HepG2 (cell line): ENCODE data around the gene AUTS2. TPM values are rescaled to one million over a fixed set of nuclear protein-coding genes. Genes with fewer than 3 reads are reported as not detected.

Source experiments
- ATAC-seq: fragments of 200-7000 bp; cut with Tn5 transposase; 3 replicates; pipeline ENCODE4 v1.9.1; 2020; ENCODE audit warnings: mild to moderate bottlenecking, moderate library complexity
- BruUV-seq: library from RNA; stranded (reverse); fragments of 400-500 nt; replicated peaks from 2 replicates; lab custom pipeline; 2021; lab: Mats Ljungman, UMichigan
- CTCF ChIA-PET: fragments of 300-600 bp; formaldehyde crosslinking; extraction: SDS; loops from one replicate; lab custom pipeline; 2021; ENCODE audit warnings: low total read pairs, inconsistent platforms, low intra/inter-chr PET ratio; lab: Yijun Ruan, JAX
- POLR2A ChIA-PET: fragments of 350-600 bp; sonication (Branson Sonifier 250); formaldehyde crosslinking; loops from one replicate; lab custom pipeline; 2020; ENCODE audit warnings: antibody characterized with exemption, inconsistent platforms; lab: Yijun Ruan, JAX
- DNase-seq: peaks from one replicate; pipeline ENCODE4 v3.0.0-alpha.2; 2015; ENCODE audit warnings: low spot score
- FAIRE-seq: peaks from 3 replicates; lab custom pipeline; 2011; peaks lifted over from hg19 to GRCh38; lab: Jason Lieb, UNC
- H2AFZ ChIP-seq: one replicate; pipeline ENCODE4 v1.6.1; 2011; ENCODE audit warnings: low read length, inconsistent platforms
- H3K27ac ChIP-seq: fragments of 300-600 bp; 3 replicates; pipeline ENCODE4 v1.8.0; 2011; ENCODE audit warnings: mixed run types, mild to moderate bottlenecking, mixed read lengths, low read length, inconsistent platforms; ENCODE audit not compliant: insufficient read depth; ENCODE audit errors: extremely low read length
- H3K27me3 ChIP-seq, 2 experiments: fragments of 200-600 bp in 1 of 2; 2 replicates in 1 of 2; 3 replicates in 1 of 2; pipeline versions ENCODE4 v1.6.0 to v1.8.0; 2011; ENCODE audit warnings: low read length in 2 of 2, mild to moderate bottlenecking in 2 of 2, moderate library complexity in 2 of 2, inconsistent platforms in 1 of 2; ENCODE audit not compliant: insufficient read depth in 2 of 2, control insufficient read depth in 1 of 2
- H3K36me3 ChIP-seq, 2 experiments: fragments of 200-600 bp in 1 of 2; replicated peaks in 1 of 2; 2 replicates in 1 of 2; 3 replicates in 1 of 2; pipeline versions ENCODE4 v1.5.1 to v1.8.0; 2011; ENCODE audit warnings: low read length in 2 of 2, inconsistent platforms in 1 of 2; ENCODE audit not compliant: insufficient read depth in 2 of 2, control insufficient read depth in 1 of 2
- H3K4me1 ChIP-seq: 2 replicates; pipeline ENCODE4 v1.5.1; 2012; ENCODE audit warnings: low read length, inconsistent platforms; ENCODE audit not compliant: insufficient read depth
- H3K4me2 ChIP-seq: 2 replicates; pipeline ENCODE4 v1.6.0; 2011; ENCODE audit warnings: low read depth, low read length, inconsistent platforms
- H3K4me3 ChIP-seq, 3 experiments: fragments of 200-600 bp in 1 of 3; sonication (generic), shearing (Covaris generic) in 1 of 3; replicated peaks in 1 of 3; 2 replicates each; pipeline ENCODE4 v1.5.1; 2011 to 2016; ENCODE audit warnings: low read length in 3 of 3, inconsistent platforms in 2 of 3, low read depth in 2 of 3, mild to moderate bottlenecking in 2 of 3, control low read depth in 1 of 3, mixed read lengths in 1 of 3; ENCODE audit not compliant: insufficient read depth in 1 of 3
- H3K79me2 ChIP-seq: one replicate; pipeline ENCODE4 v1.6.1; 2011; ENCODE audit warnings: low read length, inconsistent platforms; ENCODE audit not compliant: insufficient read depth
- H3K9ac ChIP-seq: 2 replicates; pipeline ENCODE4 v1.6.0; 2011; ENCODE audit warnings: mild to moderate bottlenecking, low read depth, low read length, inconsistent platforms; ENCODE audit not compliant: insufficient read depth
- H3K9me3 ChIP-seq: 2 replicates; pipeline ENCODE4 v1.5.1; 2012; ENCODE audit warnings: mild to moderate bottlenecking, low read length
- H4K20me1 ChIP-seq: 2 replicates; pipeline ENCODE4 v1.6.0; 2011; ENCODE audit warnings: inconsistent platforms, mild to moderate bottlenecking, low read length, moderate library complexity; ENCODE audit not compliant: insufficient read depth
- HIVEP1 ChIP-seq: sonication (generic); formaldehyde crosslinking; IDR thresholded peaks from 2 replicates; pipeline ENCODE4 v1.4.0; 2020; ENCODE audit warnings: mild to moderate bottlenecking, missing genetic modification reagents
- HNF4G ChIP-seq, 2 experiments: sonication (generic) in 1 of 2; formaldehyde crosslinking in 1 of 2; IDR thresholded peaks; 2 replicates each; pipeline versions ENCODE4 v1.4.0 to v1.6.1; 2011 to 2020; ENCODE audit warnings: borderline replicate concordance in 2 of 2, low read depth in 2 of 2, mild to moderate bottlenecking in 2 of 2, low read length in 1 of 2, missing genetic modification reagents in 1 of 2, moderate library complexity in 1 of 2
- IKZF1 ChIP-seq: fragments of 450-650 bp; IDR thresholded peaks from 2 replicates; pipeline ENCODE4 v1.7.1; 2016
- MAFF ChIP-seq: IDR thresholded peaks from 2 replicates; pipeline ENCODE4 v1.6.1; 2011; ENCODE audit warnings: low read depth, low read length, improper control_type of control experiment
- NFE2L1 ChIP-seq: sonication (generic); formaldehyde crosslinking; IDR thresholded peaks from 2 replicates; pipeline ENCODE4 v1.4.0; 2020; ENCODE audit warnings: missing genetic modification reagents, mild to moderate bottlenecking, borderline replicate concordance
- NKX3-1 ChIP-seq: sonication (generic); formaldehyde crosslinking; IDR thresholded peaks from 2 replicates; pipeline ENCODE4 v1.5.0; 2020; ENCODE audit warnings: missing genetic modification reagents
- PBX2 ChIP-seq: IDR thresholded peaks from 2 replicates; pipeline ENCODE4 v1.6.1; 2016; ENCODE audit warnings: control low read depth
- SAFB2 ChIP-seq: sonication (generic); formaldehyde crosslinking; IDR thresholded peaks from 2 replicates; pipeline ENCODE4 v1.5.1; 2020; ENCODE audit warnings: missing genetic modification reagents, low read depth, mild to moderate bottlenecking, borderline replicate concordance
- SRSF1 ChIP-seq: fragments of 200-400 bp; formaldehyde crosslinking; optimal IDR thresholded peaks from 2 replicates; pipeline ENCODE3; 2017; ENCODE audit warnings: mild to moderate bottlenecking, low read depth, low read length, moderate library complexity
- SRSF4 ChIP-seq: fragments of 200-400 bp; formaldehyde crosslinking; IDR thresholded peaks from one replicate; pipeline ENCODE4 v1.6.1; 2018; ENCODE audit warnings: mild to moderate bottlenecking, low read depth, low read length, moderate library complexity; ENCODE audit not compliant: poor library complexity, severe bottlenecking
- SSRP1 ChIP-seq: IDR thresholded peaks from 2 replicates; pipeline ENCODE4 v1.6.1; 2016; ENCODE audit warnings: control low read depth
- TGIF2 ChIP-seq: IDR thresholded peaks from 2 replicates; pipeline ENCODE4 v1.6.1; 2016; ENCODE audit warnings: control low read depth, missing compliant biosample characterization
- ZBTB10 ChIP-seq: sonication (generic); formaldehyde crosslinking; IDR thresholded peaks from 2 replicates; pipeline ENCODE4 v1.4.0; 2020; ENCODE audit warnings: missing genetic modification reagents, borderline replicate concordance
- ZNF205 ChIP-seq: IDR thresholded peaks from 2 replicates; pipeline ENCODE4 v1.6.1; 2018; ENCODE audit warnings: missing biosample characterization, missing genetic modification reagents
- ZNF576 ChIP-seq: sonication (generic); formaldehyde crosslinking; IDR thresholded peaks from 2 replicates; pipeline ENCODE4 v1.4.0; 2020; ENCODE audit warnings: mild to moderate bottlenecking, missing genetic modification reagents
- ZNF703 ChIP-seq: sonication (generic); formaldehyde crosslinking; IDR thresholded peaks from 2 replicates; pipeline ENCODE4 v1.5.1; 2020; ENCODE audit warnings: missing genetic modification reagents, mild to moderate bottlenecking, moderate library complexity, borderline replicate concordance
- WGBS: methylation state at CpG from one replicate; pipeline ENCODE4 v1.1.6; 2017; ENCODE audit warnings: low lambda C conversion rate; 5-methylcytosine and 5-hydroxymethylcytosine counted together
- in situ Hi-C: cut with HindIII; loops from 2 replicates; pipeline ENCODE4 v1.10.0; 2017; ENCODE audit warnings: low pct_unique_long_range_greater_than_20kb; ENCODE audit not compliant: extremely low pct_ligation_motif_present
- intact Hi-C: fragments of 100-400 bp; cut with micrococcal nuclease; formaldehyde crosslinking; loops from one replicate; pipeline ENCODE4 v1.10.0; 2022; ENCODE audit not compliant: unreplicated experiment
- polyA plus RNA-seq, 8 experiments: library from polyadenylated mRNA; depleted of rRNA in 3 of 8; stranded (reverse) in 7 of 8; unstranded in 1 of 8; fragments of >200 nt; fragmentation: Illumina TruSeq in 4 of 8; extraction: Trizol in 4 of 8; gene quantifications; 2 replicates each; pipeline versions ENCODE4 v1.2.1 to v1.2.3, GENCODE V29; 2011 to 2016; ENCODE audit warnings: low read depth in 4 of 8, missing spikeins in 1 of 8, mixed read lengths in 1 of 8; ENCODE audit not compliant: insufficient read depth in 1 of 8
- total RNA-seq, 5 experiments: library from RNA; depleted of rRNA; stranded (reverse); fragments of >200 nt; fragmentation: Illumina TruSeq; extraction: Trizol; gene quantifications; 2 replicates each; pipeline ENCODE4 v1.2.3, GENCODE V29; 2016; ENCODE audit warnings: low read depth in 1 of 5
- TF ChIP-seq, protein P1 (sequence below): sonication (generic); IDR thresholded peaks from 2 replicates; pipeline ENCODE4 v1.6.1; 2016; ENCODE audit warnings: low read depth, borderline replicate concordance
- TF ChIP-seq, protein P2 (sequence below): sonication (generic); formaldehyde crosslinking; IDR thresholded peaks from 2 replicates; pipeline ENCODE4 v1.4.0; 2020; ENCODE audit warnings: missing genetic modification reagents

AUTS2 gene
- total and polyA plus RNA-seq, 2 of the 13 experiments (the other 11 are each of a cell fraction or from before 2014, with no cell fraction given) = 0.38 TPM; not detected in 1

GRCh38 chr7:70782796-70783195 is 1184.5 kb downstream of the AUTS2 start (continued):
- TF ChIP-seq PBX2 (CRISPR knock-in tag) (no peak), SRSF1 (no peak), ZNF703 (CRISPR knock-in tag) (no peak), HNF4G (IDR thresholded peaks at IDR 0.05; ENCODE audit: borderline replicate concordance, low read depth, low read length) (no peak), HNF4G (CRISPR knock-in tag; IDR thresholded peaks at IDR 0.05; ENCODE audit: borderline replicate concordance, low read depth) (no peak), ZBTB10 (CRISPR knock-in tag) (no peak)

DNA sequence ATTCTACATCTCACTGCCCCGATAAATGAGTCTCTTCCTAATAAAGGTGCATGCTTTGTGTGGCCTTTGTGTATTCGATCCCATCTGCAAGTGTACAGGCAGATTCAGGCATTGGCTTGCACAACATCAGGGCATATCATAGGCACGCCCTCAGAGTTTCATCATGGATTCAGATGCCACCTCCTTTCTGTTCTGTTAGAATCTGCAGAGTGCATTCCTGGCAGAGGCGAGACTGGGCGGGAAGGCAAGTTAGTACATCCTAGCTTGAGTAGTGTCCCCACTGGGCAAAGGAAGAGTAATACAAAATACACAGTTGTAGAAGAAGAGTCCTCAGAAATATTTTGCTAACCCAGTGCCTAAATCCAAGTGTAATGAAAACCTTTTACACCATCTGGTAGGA is 1187.2 kb downstream of the AUTS2 start:
- DNase-seq (no peak), ATAC-seq (no peak), FAIRE-seq (no peak)
- no peak overlapping the region for H3K4me3 ChIP-seq
- H3K27ac ChIP-seq = no peak overlapping the region
- ChIA-PET CTCF (no interaction called here), POLR2A (no interaction called here)
- intact Hi-C loops (loop anchor here (10.0 kb wide), 1 partner anchor 51 kb away; no protein-coding TSS in a partner anchor), in situ Hi-C loops (no loop called here)
- peaks cover 28% of the 10 kb centered on the region for H3K4me1 ChIP-seq
- H3K27me3 ChIP-seq = no peaks in the 10 kb centered on the region
- H2AFZ ChIP-seq = no peak overlapping the region
- no peak overlapping the region for H3K4me2 ChIP-seq
- no peak overlapping the region for H3K9ac ChIP-seq
- WGBS = 90% methylated on average over 5 of the region's 5 CpGs
- no peaks in the 10 kb centered on the region for H3K36me3 ChIP-seq
- no peaks in the 10 kb centered on the region for H3K79me2 ChIP-seq
- H3K9me3 ChIP-seq = no peaks in the 10 kb centered on the region
- no peaks in the 10 kb centered on the region for H4K20me1 ChIP-seq
- TF ChIP-seq HIVEP1 (CRISPR knock-in tag) (no peak), NKX3-1 (CRISPR knock-in tag) (no peak), ZNF205 (CRISPR knock-in tag) (no peak), IKZF1 (no peak), SAFB2 (CRISPR knock-in tag) (no peak), SRSF4 (no peak), TGIF2 (CRISPR knock-in tag) (no peak), NFE2L1 (CRISPR knock-in tag) (no peak), SSRP1 (CRISPR knock-in tag) (no peak), ZNF576 (CRISPR knock-in tag) (no peak), MAFF (no peak)
- TF ChIP-seq, protein P1, sequence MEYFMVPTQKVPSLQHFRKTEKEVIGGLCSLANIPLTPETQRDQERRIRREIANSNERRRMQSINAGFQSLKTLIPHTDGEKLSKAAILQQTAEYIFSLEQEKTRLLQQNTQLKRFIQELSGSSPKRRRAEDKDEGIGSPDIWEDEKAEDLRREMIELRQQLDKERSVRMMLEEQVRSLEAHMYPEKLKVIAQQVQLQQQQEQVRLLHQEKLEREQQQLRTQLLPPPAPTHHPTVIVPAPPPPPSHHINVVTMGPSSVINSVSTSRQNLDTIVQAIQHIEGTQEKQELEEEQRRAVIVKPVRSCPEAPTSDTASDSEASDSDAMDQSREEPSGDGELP = no peak
- TF ChIP-seq, protein P2, sequence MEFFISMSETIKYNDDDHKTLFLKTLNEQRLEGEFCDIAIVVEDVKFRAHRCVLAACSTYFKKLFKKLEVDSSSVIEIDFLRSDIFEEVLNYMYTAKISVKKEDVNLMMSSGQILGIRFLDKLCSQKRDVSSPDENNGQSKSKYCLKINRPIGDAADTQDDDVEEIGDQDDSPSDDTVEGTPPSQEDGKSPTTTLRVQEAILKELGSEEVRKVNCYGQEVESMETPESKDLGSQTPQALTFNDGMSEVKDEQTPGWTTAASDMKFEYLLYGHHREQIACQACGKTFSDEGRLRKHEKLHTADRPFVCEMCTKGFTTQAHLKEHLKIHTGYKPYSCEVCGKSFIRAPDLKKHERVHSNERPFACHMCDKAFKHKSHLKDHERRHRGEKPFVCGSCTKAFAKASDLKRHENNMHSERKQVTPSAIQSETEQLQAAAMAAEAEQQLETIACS (CRISPR knock-in tag) = no peak
- BruUV-seq = no TSS peak
